ENCODE measurements around the gene PPFIBP2. TPM values are rescaled to one million over a fixed set of nuclear protein-coding genes. Genes with fewer than 3 reads are reported as not detected.

Gene PPFIBP2
- total RNA-seq, 2 experiments from 2014 or later: 19.9 to 25.7 TPM

GRCh38 chr11:7573558-7574296, 59.9 kb downstream of the PPFIBP2 start:
- H3K36me3 Mint-ChIP-seq: peaks cover 3% of the 10 kb centered on the region
- no peak overlapping the region for H3K4me3 Mint-ChIP-seq
- DNase-seq: no peak
- ATAC-seq (ENCODE audit: low read depth): no peak
- POLR2A ChIA-PET: no interaction called here
- peaks cover 32% of the 10 kb centered on the region for H3K27me3 Mint-ChIP-seq
- H3K27ac Mint-ChIP-seq: no peak overlapping the region
- peaks cover 23% of the 10 kb centered on the region for H3K4me1 Mint-ChIP-seq
- H3K9me3 Mint-ChIP-seq: no peaks in the 10 kb centered on the region

GRCh38 chr11:7574491-7575130, 60.8 kb downstream of the PPFIBP2 start:
- no peaks in the 10 kb centered on the region for H3K9me3 Mint-ChIP-seq
- no peak overlapping the region for H3K27ac Mint-ChIP-seq
- H3K36me3 Mint-ChIP-seq: peaks cover 1% of the 10 kb centered on the region
- no peak for DNase-seq
- no peak for ATAC-seq (ENCODE audit: low read depth)
- H3K27me3 Mint-ChIP-seq: peaks cover 30% of the 10 kb centered on the region
- POLR2A ChIA-PET: no interaction called here
- H3K4me3 Mint-ChIP-seq: no peak overlapping the region
- H3K4me1 Mint-ChIP-seq: peaks cover 23% of the 10 kb centered on the region

GRCh38 chr11:7575841-7576725, 62.3 kb downstream of the PPFIBP2 start:
- POLR2A ChIA-PET: no interaction called here
- peak; percentile 63 for DNase-seq
- peaks cover 1% of the 10 kb centered on the region for H3K36me3 Mint-ChIP-seq
- ATAC-seq (ENCODE audit: low read depth): peak; percentile 30
- no peak overlapping the region for H3K4me3 Mint-ChIP-seq
- peaks cover 27% of the 10 kb centered on the region for H3K27me3 Mint-ChIP-seq
- H3K4me1 Mint-ChIP-seq: peaks cover 23% of the 10 kb centered on the region
- H3K9me3 Mint-ChIP-seq: no peaks in the 10 kb centered on the region
- no peak overlapping the region for H3K27ac Mint-ChIP-seq

- ATAC-seq (ENCODE audit: low read depth) (no peak), DNase-seq (no peak)
- Mint-ChIP-seq H3K9me3 (no peaks in the 10 kb centered on the region), H3K27me3 (peaks cover 25% of the 10 kb centered on the region), H3K36me3 (peaks cover 1% of the 10 kb centered on the region), H3K4me3 (peak overlapping the region; percentile 44), H3K4me1 (peaks cover 23% of the 10 kb centered on the region), H3K27ac (peak overlapping the region; percentile 60)
- POLR2A ChIA-PET: no interaction called here
Measured at GRCh38 chr11:7576726-7577290, 63.0 kb downstream of the PPFIBP2 start.

GRCh38 chr11:7577291-7578190, 63.7 kb downstream of the PPFIBP2 start:
- Mint-ChIP-seq H3K27me3 (peaks cover 25% of the 10 kb centered on the region), H3K4me1 (peaks cover 23% of the 10 kb centered on the region), H3K36me3 (peaks cover 1% of the 10 kb centered on the region), H3K27ac (peak overlapping the region; percentile 60), H3K4me3 (peak overlapping the region; percentile 57), H3K9me3 (no peaks in the 10 kb centered on the region)
- POLR2A ChIA-PET: no interaction called here
- ATAC-seq (ENCODE audit: low read depth) (peak; percentile 71), DNase-seq (no peak)

GRCh38 chr11:7578276-7578955, 64.6 kb downstream of the PPFIBP2 start:
- DNase-seq: no peak
- Mint-ChIP-seq H3K27ac (peak overlapping the region; percentile 27), H3K4me1 (peaks cover 23% of the 10 kb centered on the region), H3K27me3 (peaks cover 25% of the 10 kb centered on the region), H3K4me3 (peak overlapping the region; percentile 57), H3K9me3 (no peaks in the 10 kb centered on the region), H3K36me3 (peaks cover 1% of the 10 kb centered on the region)
- no peak for ATAC-seq (ENCODE audit: low read depth)
- POLR2A ChIA-PET: no interaction called here

- DNase-seq: no peak
- Mint-ChIP-seq H3K27ac (no peak overlapping the region), H3K4me3 (no peak overlapping the region), H3K27me3 (peaks cover 19% of the 10 kb centered on the region), H3K4me1 (peaks cover 23% of the 10 kb centered on the region), H3K36me3 (peaks cover 1% of the 10 kb centered on the region), H3K9me3 (no peaks in the 10 kb centered on the region)
- POLR2A ChIA-PET: no interaction called here
- no peak for ATAC-seq (ENCODE audit: low read depth)
Measured at GRCh38 chr11:7579361-7579791, 65.6 kb downstream of the PPFIBP2 start.

GRCh38 chr11:7581021-7581590, 67.3 kb downstream of the PPFIBP2 start:
- Mint-ChIP-seq H3K27me3 (peaks cover 5% of the 10 kb centered on the region), H3K4me1 (peaks cover 20% of the 10 kb centered on the region), H3K27ac (no peak overlapping the region), H3K36me3 (peaks cover 5% of the 10 kb centered on the region), H3K4me3 (no peak overlapping the region), H3K9me3 (no peaks in the 10 kb centered on the region)
- POLR2A ChIA-PET: interaction anchor here (0.6 kb wide), 1 partner anchor 19 kb away, joined by 6 read pairs; no protein-coding TSS in a partner anchor
- ATAC-seq (ENCODE audit: low read depth) (no peak), DNase-seq (no peak)

- DNase-seq (no peak), ATAC-seq (ENCODE audit: low read depth) (no peak)
- Mint-ChIP-seq H3K4me3 (no peak overlapping the region), H3K9me3 (no peaks in the 10 kb centered on the region), H3K27me3 (peaks cover 2% of the 10 kb centered on the region), H3K4me1 (peaks cover 13% of the 10 kb centered on the region), H3K36me3 (peaks cover 6% of the 10 kb centered on the region), H3K27ac (no peak overlapping the region)
- POLR2A ChIA-PET: no interaction called here
Measured at GRCh38 chr11:7582338-7582985, 68.7 kb downstream of the PPFIBP2 start.

GRCh38 chr11:7583248-7583647, 69.4 kb downstream of the PPFIBP2 start:
- no peak for ATAC-seq (ENCODE audit: low read depth)

GRCh38 chr11:7584910-7585309, 71.1 kb downstream of the PPFIBP2 start:
- POLR2A ChIA-PET: no interaction called here
- Mint-ChIP-seq H3K27me3 (no peaks in the 10 kb centered on the region), H3K27ac (no peak overlapping the region), H3K9me3 (no peaks in the 10 kb centered on the region), H3K4me1 (no peaks in the 10 kb centered on the region), H3K4me3 (no peak overlapping the region), H3K36me3 (peaks cover 9% of the 10 kb centered on the region)
- DNase-seq: no peak
- ATAC-seq (ENCODE audit: low read depth): no peak

More at GRCh38 chr11:7583248-7583647, 69.4 kb downstream of the PPFIBP2 start:
- DNase-seq: no peak
- peaks cover 5% of the 10 kb centered on the region for H3K4me1 Mint-ChIP-seq
- H3K4me3 Mint-ChIP-seq: no peak overlapping the region
- H3K9me3 Mint-ChIP-seq: no peaks in the 10 kb centered on the region
- H3K27ac Mint-ChIP-seq: no peak overlapping the region
- POLR2A ChIA-PET: interaction anchor here (0.6 kb wide), 1 partner anchor 721 kb away, joined by 3 read pairs; no protein-coding TSS in a partner anchor
- H3K36me3 Mint-ChIP-seq: peaks cover 6% of the 10 kb centered on the region
- H3K27me3 Mint-ChIP-seq: no peaks in the 10 kb centered on the region

Data from activated naive CD8-positive, alpha-beta T cell treated with anti-CD3 and anti-CD28 coated beads, Interleukin-2, amount 10 ng/mL, durations not matched to agents 7 days and 5 days (primary cell).